Subcutaneous abdominal adipose tissue (tissue), 5 donors: ENCODE results near the gene CFAP57.

Source experiments
- H3K27ac ChIP-seq: one replicate; pipeline ENCODE4 v1.7.0; 2013; ENCODE audit warnings: low read depth, mild to moderate bottlenecking, inconsistent platforms, low read length, moderate library complexity
- H3K27me3 ChIP-seq, 5 donors: one replicate each; pipeline ENCODE4 v1.7.0; 2013; ENCODE audit warnings: low read length in 5 of 5, inconsistent platforms in 1 of 5; ENCODE audit not compliant: control insufficient read depth in 5 of 5, insufficient read depth in 4 of 5
- H3K36me3 ChIP-seq, 5 donors: one replicate each; pipeline ENCODE4 v1.7.0; 2013; ENCODE audit warnings: low read length in 5 of 5; ENCODE audit not compliant: control insufficient read depth in 5 of 5, insufficient read depth in 5 of 5
- H3K4me1 ChIP-seq, 5 donors: one replicate each; pipeline ENCODE4 v1.7.0; 2013; ENCODE audit warnings: low read length in 5 of 5, mild to moderate bottlenecking in 3 of 5, moderate library complexity in 1 of 5; ENCODE audit not compliant: control insufficient read depth in 5 of 5, insufficient read depth in 5 of 5
- H3K4me3 ChIP-seq, 5 donors: one replicate each; pipeline ENCODE4 v1.7.0; 2013; ENCODE audit warnings: low read length in 5 of 5, low read depth in 1 of 5
- H3K9ac ChIP-seq, 5 donors: one replicate each; pipeline ENCODE4 v1.7.0; 2013; ENCODE audit warnings: low read length in 5 of 5, mild to moderate bottlenecking in 4 of 5, moderate library complexity in 3 of 5
- H3K9me3 ChIP-seq, 5 donors: one replicate each; pipeline ENCODE4 v1.7.0; 2013; ENCODE audit warnings: low read length in 5 of 5; ENCODE audit not compliant: control insufficient read depth in 5 of 5
- donor health status: healthy.
- donor health status: healthy.
- donor health status: healthy.
- donor health status: healthy.
- donor health status: healthy.

Gene CFAP57

DNA sequence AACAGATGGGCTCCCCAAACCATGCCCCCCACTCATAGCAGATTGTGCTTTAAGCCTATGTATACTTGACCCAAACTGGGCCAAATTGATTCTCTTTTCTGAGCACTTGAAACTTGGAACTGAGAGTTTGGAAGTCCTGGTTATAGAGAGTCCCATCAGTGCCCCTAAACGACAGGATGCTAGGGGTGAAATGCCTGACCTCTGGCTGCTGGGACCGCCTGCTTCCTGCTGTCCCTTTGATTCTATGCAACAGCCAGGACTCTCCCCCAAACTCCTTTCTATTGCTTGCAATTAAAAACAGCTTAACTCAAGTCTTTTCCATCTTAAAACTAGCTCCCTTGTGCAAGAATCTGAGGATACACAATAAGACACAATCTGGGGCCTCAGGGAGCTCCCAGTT lies 108.6 kb downstream of the CFAP57 start:
- Histone ChIP-seq H3K4me1 (peaks cover 0 to 13% (median 11%) of the 10 kb centered on the region in 5 donors), H3K36me3 (no peaks in the 10 kb centered on the region), H3K27me3 (no peaks in the 10 kb centered on the region), H3K4me3 (no peak overlapping the region), H3K27ac (no peak overlapping the region), H3K9me3 (no peaks in the 10 kb centered on the region), H3K9ac (no peak overlapping the region)

DNA sequence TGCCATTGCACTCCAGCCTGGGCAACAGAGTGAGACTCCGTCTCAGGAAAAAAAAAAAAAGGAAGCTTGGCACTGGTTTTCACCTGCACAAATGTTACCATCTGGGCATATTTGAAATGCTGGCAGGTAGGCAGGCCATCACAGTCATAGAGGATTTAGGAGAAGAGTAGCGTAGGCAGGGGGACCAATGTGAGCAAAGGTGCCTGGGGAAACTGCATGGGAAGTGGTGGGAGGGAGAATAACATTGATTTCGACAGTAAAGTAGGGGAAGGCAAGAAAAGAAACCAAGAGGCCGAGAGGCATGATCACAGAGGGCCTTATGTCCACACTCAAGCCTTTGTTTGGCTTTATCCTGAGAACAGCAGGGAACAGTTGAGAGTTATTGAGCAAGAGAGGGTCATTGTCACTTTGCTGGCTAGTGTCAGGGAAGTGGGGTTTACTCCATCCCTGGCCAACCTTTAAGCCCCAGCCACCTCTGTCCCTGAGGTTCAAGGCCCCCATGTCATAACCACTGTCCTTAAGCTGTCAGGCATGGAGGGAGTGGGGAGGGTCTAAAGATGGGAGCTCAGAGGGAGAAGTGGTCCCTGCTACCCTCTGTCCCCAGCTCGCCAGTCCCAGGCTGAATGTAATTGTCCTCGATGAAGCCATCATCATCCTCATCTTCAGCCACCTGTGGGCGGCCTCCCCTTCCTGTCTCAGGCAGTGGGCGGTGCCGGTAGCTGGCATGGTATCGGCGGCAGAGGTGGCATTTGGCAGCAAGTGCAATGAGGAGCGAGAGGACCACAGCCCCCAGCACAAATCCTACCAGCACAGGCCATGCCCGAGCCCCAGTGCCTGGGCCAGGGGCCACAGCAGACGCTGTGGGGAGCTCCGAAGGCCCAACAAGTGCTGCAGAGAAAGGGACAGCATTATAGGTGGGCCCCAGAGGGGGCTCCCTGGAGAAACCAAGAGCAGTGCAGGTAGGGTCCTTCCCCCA lies 110.4 kb downstream of the CFAP57 start:
- Histone ChIP-seq H3K27me3 (no peaks in the 10 kb centered on the region), H3K4me3 (no peak overlapping the region), H3K36me3 (no peaks in the 10 kb centered on the region), H3K4me1 (peaks cover 0 to 10% (median under 1%) of the 10 kb centered on the region in 5 donors), H3K27ac (no peak overlapping the region), H3K9me3 (no peaks in the 10 kb centered on the region), H3K9ac (no peak overlapping the region)

DNA sequence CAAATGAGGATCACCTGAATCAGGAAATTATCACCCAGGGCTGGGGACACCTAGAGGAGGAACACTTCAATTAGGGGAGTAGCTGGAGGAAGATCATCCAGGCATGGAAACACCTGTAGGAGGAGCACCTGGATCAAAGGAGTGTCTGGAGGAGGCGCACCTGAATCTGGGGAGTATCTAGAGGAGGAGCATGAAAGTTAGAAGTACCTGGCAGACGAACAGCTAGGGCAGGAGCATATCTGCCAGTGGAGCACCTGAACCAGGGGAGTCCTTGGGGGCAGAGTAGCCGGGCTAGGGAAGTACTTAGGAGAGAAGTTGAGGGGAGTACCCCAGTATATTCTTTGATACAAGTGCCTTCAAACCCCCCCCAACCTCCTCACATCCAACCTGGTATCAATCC lies 111.9 kb downstream of the CFAP57 start:
- H3K4me3 ChIP-seq: no peak overlapping the region
- H3K9ac ChIP-seq: no peak overlapping the region
- no peak overlapping the region for H3K27ac ChIP-seq

DNA sequence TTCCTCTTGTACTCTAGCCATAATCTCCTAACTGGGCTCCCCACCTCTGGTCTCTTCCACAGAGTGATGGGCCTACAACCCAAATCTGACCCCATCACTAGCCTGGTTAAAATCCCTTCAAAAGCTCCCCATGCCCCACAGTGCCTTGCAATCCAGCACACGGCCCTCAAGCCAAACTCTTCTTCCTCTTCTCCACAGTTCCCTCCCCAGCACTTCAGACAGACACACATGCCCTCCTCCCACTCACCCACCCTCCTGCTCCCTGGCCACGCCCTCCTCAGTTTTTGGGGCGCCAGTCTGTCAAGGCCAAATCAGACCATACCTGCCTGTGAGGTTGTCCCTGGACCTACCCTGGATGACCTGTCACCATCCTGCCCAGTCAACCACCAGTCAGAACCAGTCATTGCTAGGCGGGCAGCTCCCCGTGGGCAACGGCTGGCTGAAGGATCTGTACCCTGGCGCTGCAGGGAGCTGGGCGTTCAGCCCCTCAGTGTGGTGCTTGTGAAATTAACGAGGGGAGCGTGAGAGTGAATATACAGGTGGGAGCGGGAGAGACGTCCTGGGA lies 112.5 kb downstream of the CFAP57 start:
- H3K27me3 ChIP-seq: no peaks in the 10 kb centered on the region
- H3K4me3 ChIP-seq: no peak overlapping the region
- no peak overlapping the region for H3K9ac ChIP-seq
- no peaks in the 10 kb centered on the region for H3K36me3 ChIP-seq
- no peak overlapping the region for H3K27ac ChIP-seq
- H3K4me1 ChIP-seq: peaks cover 0 to 24% (median 14%) of the 10 kb centered on the region in 5 donors
- H3K9me3 ChIP-seq: no peaks in the 10 kb centered on the region

More for the DNA sequence above, 111.9 kb downstream of the CFAP57 start:
- Histone ChIP-seq H3K27me3 (no peaks in the 10 kb centered on the region), H3K9me3 (no peaks in the 10 kb centered on the region), H3K36me3 (no peaks in the 10 kb centered on the region), H3K4me1 (peaks cover 0 to 19% (median 10%) of the 10 kb centered on the region in 5 donors)

DNA sequence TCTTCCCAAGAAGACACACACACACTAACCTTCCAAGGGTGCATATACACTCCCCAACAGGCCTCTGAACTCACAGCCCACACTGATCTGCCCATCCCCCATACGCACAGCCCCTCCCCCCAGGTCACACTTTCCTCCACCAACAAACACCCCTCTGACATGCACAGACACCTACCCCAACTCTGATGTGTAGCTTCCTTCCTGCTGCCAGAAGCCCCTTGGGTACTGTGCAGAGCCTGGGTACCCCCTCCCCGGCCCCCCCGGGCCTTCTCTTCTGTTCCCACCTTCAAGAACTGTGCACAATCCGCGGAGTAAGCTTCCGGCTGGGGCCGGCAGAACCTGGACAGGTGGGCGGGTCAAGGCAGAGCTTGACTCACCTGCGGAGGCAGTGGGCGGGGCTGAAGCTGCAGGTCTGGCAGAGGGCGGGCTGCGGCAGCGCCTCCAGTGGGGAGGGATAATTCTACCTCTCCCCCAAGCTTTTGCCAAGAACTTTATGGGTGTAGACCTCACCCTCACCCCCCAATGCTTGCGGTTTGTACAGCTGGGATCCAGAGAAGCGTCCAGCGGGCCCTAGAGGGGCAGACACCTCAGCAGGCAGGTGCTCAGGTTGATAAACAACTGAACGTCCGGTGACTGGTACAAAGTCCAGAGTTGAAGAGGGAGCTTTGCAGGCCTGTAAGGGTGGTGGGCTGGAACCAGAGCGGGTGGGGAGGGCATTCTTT lies 113.3 kb downstream of the CFAP57 start, which contains the start of gene C1orf210:
TSS of gene C1orf210 (minus strand) at position 313 of the 722 bp plus-strand sequence. CDS start 2,311 bp downstream, outside the sequence.
- Histone ChIP-seq H3K27me3 (no peaks in the 10 kb centered on the region), H3K9ac (no peak within 1 kb of the TSS), H3K27ac (no peak within 1 kb of the TSS), H3K4me1 (peaks cover 0 to 23% (median 15%) of the 10 kb centered on the region in 5 donors), H3K36me3 (no peaks in the 10 kb centered on the region), H3K4me3 (no peak within 1 kb of the TSS), H3K9me3 (no peaks in the 10 kb centered on the region)

DNA sequence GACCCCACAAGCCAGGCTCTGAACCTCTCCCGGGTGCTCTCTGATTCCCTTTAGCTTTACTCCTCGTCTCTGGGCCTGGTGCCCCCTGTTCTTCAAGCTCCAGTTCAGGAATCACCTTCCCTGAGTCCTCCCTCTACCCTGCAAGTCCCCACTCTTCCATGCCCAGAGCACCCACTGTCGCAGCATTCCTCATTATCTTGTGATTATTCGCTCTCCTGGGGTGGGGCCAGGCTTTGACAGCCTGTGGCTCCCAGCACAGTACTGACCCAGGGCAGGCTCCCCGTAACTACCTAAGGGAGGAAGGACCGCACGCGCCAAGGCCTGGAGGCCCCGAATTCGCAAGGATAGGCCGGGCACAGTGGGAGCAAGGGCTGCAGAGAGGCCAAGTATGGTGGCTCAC lies 114.0 kb downstream of the CFAP57 start:
- H3K27me3 ChIP-seq: no peaks in the 10 kb centered on the region

DNA sequence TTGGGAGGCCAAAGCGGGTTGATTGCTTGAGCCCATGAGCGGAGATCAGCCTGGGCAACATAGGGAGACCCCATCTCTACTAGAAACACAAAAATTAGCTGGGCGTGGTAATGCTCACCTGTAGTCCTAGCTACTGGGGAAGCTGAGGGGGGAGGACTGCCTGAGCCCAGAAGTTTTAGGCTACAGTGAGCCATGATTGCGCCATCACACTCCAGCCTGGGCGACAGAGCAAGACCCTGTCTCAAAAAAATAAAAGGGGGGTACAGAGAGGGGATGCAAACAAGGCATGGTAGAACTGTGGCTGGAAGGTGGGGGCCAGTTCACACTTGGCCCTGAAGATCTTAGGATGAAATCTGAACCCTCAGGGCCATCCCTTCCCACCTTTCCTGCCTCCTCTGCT lies 114.4 kb downstream of the CFAP57 start:
- Histone ChIP-seq H3K27me3 (no peaks in the 10 kb centered on the region), H3K36me3 (no peaks in the 10 kb centered on the region), H3K4me3 (no peak overlapping the region), H3K9ac (no peak overlapping the region), H3K27ac (no peak overlapping the region), H3K9me3 (no peaks in the 10 kb centered on the region), H3K4me1 (peaks cover 0 to 20% (median 15%) of the 10 kb centered on the region in 5 donors)

More for the DNA sequence above, 114.0 kb downstream of the CFAP57 start:
- Histone ChIP-seq H3K4me1 (peaks cover 0 to 20% (median 15%) of the 10 kb centered on the region in 5 donors), H3K4me3 (no peak overlapping the region), H3K36me3 (no peaks in the 10 kb centered on the region), H3K9me3 (no peaks in the 10 kb centered on the region), H3K27ac (no peak overlapping the region), H3K9ac (no peak overlapping the region)

DNA sequence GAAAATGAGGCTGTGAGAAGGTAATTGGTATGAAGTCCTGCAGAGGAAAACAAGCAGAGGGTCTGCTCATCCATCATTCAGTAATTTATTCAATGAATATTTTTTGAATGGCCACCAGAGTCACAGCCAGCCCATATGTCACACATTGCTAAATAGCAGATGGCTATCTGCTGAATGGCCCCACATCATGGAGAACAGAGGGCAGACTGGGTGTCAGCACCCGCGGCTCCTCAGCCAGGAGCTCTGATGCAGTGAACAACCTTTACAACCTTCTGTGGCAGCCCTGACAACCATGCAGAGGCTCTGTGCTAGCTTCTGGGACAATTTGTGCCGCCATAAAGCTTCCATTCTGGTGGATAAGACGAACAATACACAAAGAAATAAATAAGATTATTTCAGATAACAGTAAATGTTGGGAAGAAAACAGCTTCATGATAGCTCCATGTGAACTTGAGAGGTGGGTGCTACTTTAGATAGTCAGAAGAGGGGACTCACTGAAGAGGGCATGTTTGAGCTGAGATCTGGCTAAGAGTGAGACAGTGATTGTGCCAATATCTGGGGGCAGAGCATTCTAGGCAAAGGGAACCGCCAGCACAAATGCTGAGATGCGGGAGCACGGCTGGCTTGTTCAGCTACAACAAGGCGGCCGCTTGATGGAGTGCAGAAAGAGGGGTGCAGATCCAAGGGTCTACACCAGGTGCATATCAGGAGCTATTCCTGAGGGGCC lies 116.1 kb downstream of the CFAP57 start:
- Histone ChIP-seq H3K36me3 (no peaks in the 10 kb centered on the region), H3K4me3 (no peak overlapping the region), H3K9ac (no peak overlapping the region), H3K27me3 (no peaks in the 10 kb centered on the region), H3K27ac (no peak overlapping the region), H3K9me3 (no peaks in the 10 kb centered on the region), H3K4me1 (peaks cover 1 to 31% (median 19%) of the 10 kb centered on the region in 5 donors)

DNA sequence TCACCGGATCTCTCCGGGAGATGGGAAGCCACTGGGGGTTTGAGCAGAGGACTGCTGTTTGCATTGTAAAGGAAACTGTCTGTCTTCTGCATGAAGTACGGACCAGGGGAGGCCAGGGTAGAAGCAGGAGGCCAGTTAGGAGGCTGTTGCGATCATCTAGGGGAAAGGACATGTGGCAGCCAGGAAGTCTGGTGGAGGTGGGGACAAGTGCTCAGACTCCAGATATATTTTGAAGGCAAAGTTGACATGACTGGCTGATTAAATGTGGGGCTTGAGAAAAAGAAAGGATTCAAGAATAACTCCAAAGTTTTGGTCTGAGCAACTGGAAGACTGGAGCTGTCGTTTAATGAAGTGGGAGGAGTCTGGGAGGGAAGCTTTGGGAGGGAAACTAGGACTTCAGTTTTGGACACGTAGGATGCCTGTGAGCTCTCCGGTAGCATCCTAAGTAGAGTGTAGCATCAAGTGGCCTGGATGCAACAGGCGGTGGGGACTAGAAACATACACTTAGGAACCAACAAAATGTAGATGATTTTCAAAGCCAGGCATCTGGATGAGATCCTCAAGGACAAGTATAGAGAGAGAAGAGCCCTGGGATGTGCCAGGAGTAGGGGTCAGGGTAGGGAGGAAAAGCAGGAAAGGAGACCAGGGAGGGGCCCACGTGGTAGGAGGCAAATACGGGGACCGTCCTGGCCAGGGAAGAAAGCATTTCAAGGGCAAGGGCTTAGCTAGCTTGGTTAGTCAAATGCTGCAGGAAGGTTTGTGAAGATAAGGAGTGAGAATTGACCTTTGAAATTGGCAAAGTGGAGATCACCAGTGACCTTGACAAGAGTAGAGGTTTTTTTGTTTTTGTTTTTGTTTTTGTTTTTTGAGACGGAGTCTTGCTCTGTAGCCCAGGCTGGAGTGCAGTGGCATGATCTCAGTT lies 116.9 kb downstream of the CFAP57 start:
- Histone ChIP-seq H3K9me3 (no peaks in the 10 kb centered on the region), H3K36me3 (no peaks in the 10 kb centered on the region), H3K27me3 (no peaks in the 10 kb centered on the region), H3K27ac (no peak overlapping the region), H3K4me1 (peaks cover 6 to 39% (median 28%) of the 10 kb centered on the region in 5 donors), H3K9ac (no peak overlapping the region), H3K4me3 (no peak overlapping the region)
